Upper lobe of left lung (tissue), 4 donors: ENCODE measurements around the gene ZNF534.

ENCODE experiments used
- CTCF ChIP-seq, 6 experiments: fragments of 450-650 bp in 4 of 6; fragments of 200-600 bp in 2 of 6; sonication (generic) in 2 of 6; IDR thresholded peaks; one replicate each; pipeline ENCODE4 v1.5.1; 2016 to 2019; ENCODE audit warnings: antibody characterized with exemption in 6 of 6
- EP300 ChIP-seq, 4 donors: sonication (generic); formaldehyde crosslinking; IDR thresholded peaks; one replicate each; pipeline ENCODE4 v1.5.1; 2017; ENCODE audit warnings: antibody characterized with exemption in 4 of 4, control low read depth in 2 of 4
- POLR2A ChIP-seq, 4 donors: fragments of 450-650 bp; IDR thresholded peaks; one replicate each; pipeline ENCODE4 v1.5.1; 2016 to 2017; ENCODE audit warnings: antibody characterized with exemption in 4 of 4, mild to moderate bottlenecking in 2 of 4
- POLR2AphosphoS5 ChIP-seq, 2 donors: sonication (generic); formaldehyde crosslinking; IDR thresholded peaks; one replicate each; pipeline ENCODE4 v1.5.1; 2017; ENCODE audit warnings: antibody characterized with exemption in 2 of 2

GRCh38 chr19:52494518-52494917, 65.6 kb downstream of the ZNF534 start:
- no peak for TF ChIP-seq EP300 (IDR thresholded peaks at IDR 0.05)
- TF ChIP-seq CTCF (IDR thresholded peaks at IDR 0.05) = no peak
- TF ChIP-seq POLR2A (IDR thresholded peaks at IDR 0.05) = no peak
- no peak for TF ChIP-seq POLR2AphosphoS5 (IDR thresholded peaks at IDR 0.05)
